ENCODE results near the gene ZNF550.

The ZNF550 gene

DNA sequence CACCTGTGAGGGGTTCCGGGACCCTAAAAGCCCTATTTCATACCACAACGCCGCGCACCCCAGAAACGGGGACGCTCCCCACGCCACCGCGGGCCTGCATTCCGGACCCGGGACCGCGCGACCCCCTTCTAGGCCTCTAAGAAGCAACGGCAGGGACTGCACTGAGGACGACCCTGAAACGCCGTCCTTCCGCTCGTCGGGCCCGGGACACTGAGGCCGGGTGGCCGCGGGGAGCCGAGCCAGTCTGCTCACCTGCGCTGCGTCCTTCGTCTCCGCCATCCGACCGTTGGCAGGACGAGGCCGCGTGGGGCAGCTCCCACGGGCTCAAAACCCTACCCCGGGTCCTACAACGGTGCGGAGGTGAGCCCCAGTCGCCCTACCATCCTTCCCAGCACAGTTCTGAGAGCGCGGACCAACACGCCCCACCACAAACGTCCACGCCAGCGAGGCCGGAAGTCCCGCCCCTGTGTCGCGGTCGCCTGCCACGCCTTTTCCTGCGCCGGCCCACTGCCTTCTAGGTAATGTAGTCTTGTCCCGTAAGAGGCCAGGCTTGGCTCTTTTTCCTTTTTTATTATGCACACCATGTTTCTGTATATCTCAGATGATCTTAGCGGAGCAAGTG is at the start of gene ZNF550:
Gene ZNF550 (minus strand): TSS at position 460 of the 622 bp plus-strand sequence. CDS start 181 bp downstream, at position 279.
- Mint-ChIP-seq H3K36me3 (peaks cover 41% of the 10 kb centered on the region), H3K4me1 (peaks cover 45% of the 10 kb centered on the region), H3K27ac (peak within 1 kb of the TSS; percentile 95), H3K27me3 (peaks cover 1% of the 10 kb centered on the region), H3K4me3 (peak within 1 kb of the TSS; percentile 99), H3K9me3 (peaks cover 26% of the 10 kb centered on the region)

GRCh38 chr19:57606931-57607330 is 47.3 kb upstream of the ZNF550 start:
- no peak overlapping the region for H3K4me3 Mint-ChIP-seq
- no peak overlapping the region for H3K27ac Mint-ChIP-seq
- H3K36me3 Mint-ChIP-seq, result peaks cover 47% of the 10 kb centered on the region
- no peaks in the 10 kb centered on the region for H3K27me3 Mint-ChIP-seq
- H3K4me1 Mint-ChIP-seq, result no peaks in the 10 kb centered on the region
- peaks cover 21% of the 10 kb centered on the region for H3K9me3 Mint-ChIP-seq

- Mint-ChIP-seq H3K36me3 (peaks cover 40% of the 10 kb centered on the region), H3K27me3 (no peaks in the 10 kb centered on the region), H3K9me3 (peaks cover 30% of the 10 kb centered on the region), H3K4me1 (peaks cover 20% of the 10 kb centered on the region), H3K4me3 (peak within 1 kb of the TSS; percentile 88), H3K27ac (peak within 1 kb of the TSS; percentile 92)
These were observed 40.2 kb upstream of the ZNF550 start, which contains the start of gene ZNF530 for GRCh38 chr19:57599761-57600383. TSS of gene ZNF530 (plus strand) at chr19:57599885. CDS start at chr19:57604346, 4,461 bp downstream.

DNA sequence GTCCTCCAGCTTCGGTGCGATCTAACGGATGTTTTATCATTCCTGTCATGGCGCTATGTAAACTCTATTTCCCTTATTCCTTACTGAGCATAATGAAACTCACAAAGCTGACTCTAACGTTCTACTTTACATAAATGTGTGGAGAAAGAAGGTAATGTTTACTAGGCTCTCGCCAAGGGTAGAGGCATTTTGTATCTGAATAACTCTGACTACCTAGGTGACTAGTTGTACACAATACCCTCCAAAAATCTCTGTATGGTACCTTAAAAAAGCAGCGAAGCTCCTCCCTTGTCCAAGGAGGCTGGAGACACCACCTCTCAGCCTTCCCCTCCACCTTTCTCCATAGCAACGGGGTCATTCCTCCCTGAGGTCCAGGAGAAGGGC is 39.7 kb upstream of the ZNF550 start:
- Mint-ChIP-seq H3K4me1 (peaks cover 20% of the 10 kb centered on the region), H3K4me3 (peak overlapping the region; percentile 88), H3K36me3 (peaks cover 35% of the 10 kb centered on the region), H3K27me3 (no peaks in the 10 kb centered on the region), H3K9me3 (peaks cover 25% of the 10 kb centered on the region), H3K27ac (peak overlapping the region; percentile 92)

DNA sequence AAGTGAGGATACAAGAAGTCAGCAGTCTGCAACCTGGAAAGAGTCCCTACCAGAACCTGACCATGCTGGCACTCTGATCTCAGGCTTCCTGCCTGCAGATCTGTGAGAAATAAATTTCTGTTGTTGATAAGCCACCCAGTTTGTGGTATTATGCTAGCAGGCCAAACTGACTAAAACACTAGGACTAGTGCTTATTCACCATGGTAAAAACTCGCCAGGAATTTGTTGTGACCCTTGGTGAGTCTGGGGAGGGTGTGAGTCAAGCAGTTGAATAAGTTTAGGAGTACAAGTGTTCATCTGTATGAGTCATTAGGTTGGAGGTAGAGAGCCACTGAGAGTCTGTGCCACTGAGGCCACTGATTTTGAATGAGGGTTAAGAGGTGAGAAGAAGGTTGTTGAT is 27.9 kb upstream of the ZNF550 start:
- H3K4me3 Mint-ChIP-seq, result no peak overlapping the region

DNA sequence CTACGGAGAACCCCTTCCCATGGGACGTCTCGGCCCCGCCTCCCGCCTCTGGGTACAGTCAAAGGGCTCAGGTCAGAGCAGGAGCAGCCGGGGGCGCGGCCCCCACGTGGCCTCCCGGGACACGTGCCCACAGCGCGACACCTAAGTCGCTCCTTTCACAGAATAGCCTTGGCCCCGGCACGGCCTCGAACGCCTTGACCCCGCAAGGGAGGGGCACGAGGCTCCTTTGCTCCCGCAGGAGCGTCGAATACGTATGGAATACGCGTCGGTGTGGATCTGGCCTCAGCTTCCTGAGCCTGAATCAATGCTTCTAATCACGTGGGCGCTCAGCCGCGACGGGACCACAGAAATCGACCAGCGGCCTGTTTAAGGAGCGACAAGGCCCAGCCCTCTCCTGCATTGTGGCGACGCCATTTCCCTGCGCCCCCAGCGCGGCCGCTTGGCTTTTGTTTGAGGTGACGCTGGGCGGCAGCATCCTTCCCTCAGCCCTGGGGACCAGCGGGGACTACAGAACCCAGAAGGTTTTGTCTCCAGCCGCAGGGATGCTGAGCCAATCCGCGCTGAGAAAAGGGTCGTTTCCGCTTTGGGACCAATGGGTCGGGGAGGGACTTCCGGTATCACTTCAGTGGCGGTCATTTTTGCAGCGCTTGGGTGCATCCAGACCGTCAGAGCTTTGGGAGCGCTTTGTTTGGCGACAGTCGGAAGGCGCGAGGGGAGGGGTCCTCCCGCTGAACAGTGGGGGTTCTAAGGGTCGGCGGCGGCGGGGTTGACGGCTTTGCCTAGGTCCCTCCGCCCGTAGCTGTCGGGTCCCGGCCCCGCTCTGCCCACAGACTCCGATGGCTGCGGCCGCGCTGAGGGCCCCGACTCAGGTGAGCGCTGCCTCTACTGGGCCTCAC is 24.1 kb upstream of the ZNF550 start, which contains the start of gene ZIK1:
Gene ZIK1 (plus strand): TSS at position 625 of the 896 bp plus-strand sequence. CDS start 212 bp downstream, at position 837.
- Mint-ChIP-seq H3K27ac (peak within 1 kb of the TSS; percentile 88), H3K4me3 (peak within 1 kb of the TSS; percentile 97), H3K36me3 (peaks cover 49% of the 10 kb centered on the region), H3K9me3 (peaks cover 41% of the 10 kb centered on the region), H3K4me1 (peaks cover 22% of the 10 kb centered on the region), H3K27me3 (no peaks in the 10 kb centered on the region)

More for the DNA sequence above, 27.9 kb upstream of the ZNF550 start:
- no peak overlapping the region for H3K27ac Mint-ChIP-seq
- H3K4me1 Mint-ChIP-seq, result peaks cover 18% of the 10 kb centered on the region
- H3K36me3 Mint-ChIP-seq, result peaks cover 58% of the 10 kb centered on the region
- peaks cover 45% of the 10 kb centered on the region for H3K9me3 Mint-ChIP-seq
- no peaks in the 10 kb centered on the region for H3K27me3 Mint-ChIP-seq

GRCh38 chr19:57583104-57583520 is 23.4 kb upstream of the ZNF550 start:
- Mint-ChIP-seq H3K9me3 (peaks cover 38% of the 10 kb centered on the region), H3K27ac (no peak overlapping the region), H3K36me3 (peaks cover 47% of the 10 kb centered on the region), H3K4me1 (peaks cover 24% of the 10 kb centered on the region), H3K4me3 (peak overlapping the region; percentile 11), H3K27me3 (no peaks in the 10 kb centered on the region)

DNA sequence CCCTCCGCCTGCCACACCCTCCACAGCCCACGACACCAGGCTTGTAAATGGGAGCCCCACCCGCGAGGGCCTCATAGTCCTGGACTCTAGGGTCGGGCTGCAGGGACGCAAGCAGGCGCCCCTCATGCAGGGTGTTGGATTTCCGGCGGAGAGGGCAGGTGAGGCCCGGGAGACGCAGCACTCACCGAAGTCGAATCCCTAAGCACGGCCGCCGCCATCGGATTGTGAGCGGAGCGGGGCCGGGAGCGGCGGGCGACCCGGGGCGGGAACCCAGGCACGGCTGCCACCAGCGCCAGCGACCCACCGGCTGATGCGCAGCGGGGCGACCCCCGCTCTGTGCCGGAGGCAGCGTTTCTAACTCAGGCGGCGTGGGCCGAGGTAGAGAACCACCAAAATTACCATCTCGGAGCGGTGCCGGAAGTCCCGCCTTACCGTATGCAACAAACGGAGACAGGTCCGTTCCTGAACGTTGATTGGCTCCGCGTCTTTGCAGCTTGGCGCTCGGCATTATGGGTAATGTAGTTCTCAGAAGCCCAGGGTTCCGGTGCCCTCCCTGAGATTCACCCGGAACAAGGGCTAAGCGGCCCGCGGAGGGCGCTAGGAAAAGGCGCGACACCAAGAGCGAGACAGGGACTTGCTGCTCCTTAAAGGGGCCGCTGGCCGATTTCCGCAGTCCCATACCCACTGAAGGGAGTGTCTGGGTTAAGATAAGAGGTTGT is 19.0 kb upstream of the ZNF550 start, which contains the start of gene ZNF416:
Gene ZNF416 (minus strand): TSS at position 425 of the 719 bp plus-strand sequence. CDS start 207 bp downstream, at position 218.
- Mint-ChIP-seq H3K4me1 (peaks cover 29% of the 10 kb centered on the region), H3K27ac (peak within 1 kb of the TSS; percentile 91), H3K36me3 (peaks cover 57% of the 10 kb centered on the region), H3K9me3 (peaks cover 42% of the 10 kb centered on the region), H3K27me3 (no peaks in the 10 kb centered on the region), H3K4me3 (peak within 1 kb of the TSS; percentile 85)

DNA sequence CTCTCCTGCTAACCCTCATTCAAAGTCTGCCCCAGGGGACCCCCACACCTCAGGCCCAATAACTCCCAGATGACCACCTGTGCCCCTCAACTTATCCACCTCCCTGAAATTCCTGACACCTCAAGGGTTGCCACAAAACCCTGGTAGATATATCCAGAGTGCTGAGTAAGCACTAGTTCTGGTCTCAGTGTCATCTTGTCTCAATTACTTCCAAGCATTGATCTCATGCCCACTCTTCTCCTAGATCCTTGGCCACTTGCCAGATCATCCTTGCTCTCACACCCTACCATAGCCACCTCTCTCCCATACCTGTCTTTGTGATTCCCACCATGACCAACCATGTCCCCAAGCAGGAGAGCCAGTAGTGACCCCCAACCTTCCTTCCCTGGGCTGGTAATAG is 17.0 kb upstream of the ZNF550 start:
- peaks cover 71% of the 10 kb centered on the region for H3K36me3 Mint-ChIP-seq
- peaks cover 27% of the 10 kb centered on the region for H3K4me1 Mint-ChIP-seq
- peaks cover 36% of the 10 kb centered on the region for H3K9me3 Mint-ChIP-seq
- H3K27ac Mint-ChIP-seq, result no peak overlapping the region
- no peaks in the 10 kb centered on the region for H3K27me3 Mint-ChIP-seq
- peak overlapping the region; percentile 56 for H3K4me3 Mint-ChIP-seq

DNA sequence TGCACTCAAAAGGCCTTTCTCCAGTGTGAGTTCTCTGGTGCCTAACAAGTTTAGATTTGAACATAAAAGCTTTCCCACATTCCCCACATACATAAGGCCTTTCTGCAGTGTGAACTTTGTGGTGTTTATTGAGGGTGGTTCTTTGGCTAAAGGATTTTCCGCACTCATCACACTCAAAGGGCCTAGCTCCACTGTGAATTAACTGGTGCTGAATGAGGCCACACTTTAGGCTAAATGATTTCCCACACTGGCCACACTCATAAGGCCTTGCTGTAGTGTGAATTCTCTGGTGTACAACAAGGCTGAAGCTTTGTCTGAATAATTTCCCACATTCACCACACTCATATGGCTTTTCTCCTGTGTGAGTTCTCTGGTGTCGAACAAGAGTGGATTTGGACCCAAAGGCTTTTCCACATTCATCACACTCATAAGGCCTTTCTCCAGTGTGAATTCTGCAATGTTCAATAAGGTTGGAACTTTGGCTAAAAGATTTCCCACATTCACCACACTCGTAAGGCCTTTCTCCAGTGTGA is 12.8 kb upstream of the ZNF550 start:
- no peak overlapping the region for H3K27ac Mint-ChIP-seq
- peaks cover 63% of the 10 kb centered on the region for H3K36me3 Mint-ChIP-seq
- no peaks in the 10 kb centered on the region for H3K27me3 Mint-ChIP-seq
- no peak overlapping the region for H3K4me3 Mint-ChIP-seq
- H3K9me3 Mint-ChIP-seq, result peaks cover 31% of the 10 kb centered on the region
- H3K4me1 Mint-ChIP-seq, result peaks cover 14% of the 10 kb centered on the region

GRCh38 chr19:57570707-57571106 is 11.0 kb upstream of the ZNF550 start:
- Mint-ChIP-seq H3K9me3 (peaks cover 19% of the 10 kb centered on the region), H3K4me3 (no peak overlapping the region), H3K36me3 (peaks cover 50% of the 10 kb centered on the region), H3K4me1 (no peaks in the 10 kb centered on the region), H3K27ac (no peak overlapping the region), H3K27me3 (no peaks in the 10 kb centered on the region)

DNA sequence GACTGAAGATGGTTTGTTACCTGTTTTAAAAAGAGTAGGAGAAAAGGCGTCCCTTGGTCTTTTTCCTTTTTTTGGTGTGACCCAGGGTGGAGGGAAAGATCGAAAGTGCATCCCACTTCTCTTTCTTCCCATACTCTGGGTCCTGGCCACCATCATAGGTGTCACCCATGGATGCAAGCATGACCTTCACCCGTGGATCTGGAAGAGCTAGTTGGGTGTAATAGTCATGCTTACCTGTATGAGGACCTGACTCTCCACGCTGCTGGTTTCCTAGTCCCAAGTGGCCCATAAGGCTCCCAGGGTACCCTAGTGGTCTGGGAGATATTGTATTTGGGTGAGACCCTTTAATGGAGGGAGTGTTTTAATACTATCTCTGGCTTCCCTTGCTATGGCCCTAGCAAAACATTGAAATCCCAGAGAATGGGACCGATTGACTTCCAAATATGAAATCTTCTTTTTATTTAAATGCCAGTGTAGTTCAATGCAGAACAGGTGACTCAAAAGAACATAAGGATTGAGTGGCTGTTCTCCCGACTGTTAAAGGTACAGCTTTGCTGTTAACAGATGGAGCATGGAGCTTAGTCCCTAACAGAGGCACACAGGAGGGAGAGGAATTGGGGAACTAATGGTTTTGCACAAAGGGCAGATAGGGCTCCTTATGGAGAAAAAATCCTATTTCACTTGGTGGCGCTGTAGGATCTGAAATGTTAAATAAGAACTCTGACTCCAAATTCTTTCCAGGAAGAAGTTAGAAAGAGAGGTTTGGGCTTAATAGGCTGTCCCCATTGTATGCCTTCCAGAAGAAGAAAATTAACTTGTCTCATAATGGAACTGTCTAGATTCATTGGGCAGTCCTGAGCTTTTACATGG is 7.0 kb upstream of the ZNF550 start:
- no peaks in the 10 kb centered on the region for H3K4me1 Mint-ChIP-seq
- H3K36me3 Mint-ChIP-seq, result peaks cover 21% of the 10 kb centered on the region
- H3K9me3 Mint-ChIP-seq, result peaks cover 22% of the 10 kb centered on the region
- H3K27ac Mint-ChIP-seq, result no peak overlapping the region
- no peak overlapping the region for H3K4me3 Mint-ChIP-seq
- H3K27me3 Mint-ChIP-seq, result no peaks in the 10 kb centered on the region

GRCh38 chr19:57563547-57563946 is 3.9 kb upstream of the ZNF550 start:
- H3K27ac Mint-ChIP-seq, result no peak overlapping the region
- no peak overlapping the region for H3K4me3 Mint-ChIP-seq
- H3K4me1 Mint-ChIP-seq, result peaks cover 23% of the 10 kb centered on the region
- H3K36me3 Mint-ChIP-seq, result peaks cover 20% of the 10 kb centered on the region
- peaks cover 27% of the 10 kb centered on the region for H3K9me3 Mint-ChIP-seq
- H3K27me3 Mint-ChIP-seq, result peaks cover 1% of the 10 kb centered on the region

- H3K27me3 Mint-ChIP-seq, result peaks cover 1% of the 10 kb centered on the region
- H3K4me1 Mint-ChIP-seq, result peaks cover 41% of the 10 kb centered on the region
- peaks cover 38% of the 10 kb centered on the region for H3K36me3 Mint-ChIP-seq
- peaks cover 21% of the 10 kb centered on the region for H3K9me3 Mint-ChIP-seq
- peak overlapping the region; percentile 95 for H3K27ac Mint-ChIP-seq
- peak overlapping the region; percentile 99 for H3K4me3 Mint-ChIP-seq
These were observed 407 bp upstream of the ZNF550 start for GRCh38 chr19:57560049-57560491.

Measured in activated naive CD4-positive, alpha-beta T cell treated with anti-CD3 and anti-CD28 coated beads, Interleukin-2, amount 50 U/mL, for 24 hours (primary cell).